Endothelial cell of umbilical vein (primary cell): ENCODE measurements around the gene LDLRAD2. TPM values are rescaled to one million over a fixed set of nuclear protein-coding genes. Genes with fewer than 3 reads are reported as not detected.

Experiments used
- BruUV-seq: library from RNA; stranded (reverse); fragments of 400-500 nt; replicated peaks from 2 replicates; lab custom pipeline; 2021; lab: Mats Ljungman, UMichigan
- CTCF ChIA-PET: fragments of 300-600, 350-600 bp; sonication (Branson Sonifier 250); formaldehyde crosslinking; loops from one replicate; lab custom pipeline; 2021; ENCODE audit warnings: antibody characterized with exemption, inconsistent platforms; lab: Charles Lee
- POLR2A ChIA-PET: fragments of 300-600, 350-600 bp; sonication (Branson Sonifier 250); formaldehyde crosslinking; loops from one replicate; lab custom pipeline; 2021; ENCODE audit warnings: antibody characterized with exemption, inconsistent platforms; lab: Charles Lee
- DNase-seq: peaks from one replicate; pipeline ENCODE4 v3.0.0-alpha.2; 2011; ENCODE audit warnings: low read depth, low spot score
- FAIRE-seq: peaks from 2 replicates; lab custom pipeline; 2011; peaks lifted over from hg19 to GRCh38; lab: Jason Lieb, UNC
- H2AFZ ChIP-seq: 2 replicates; pipeline ENCODE4 v1.6.0; 2012; ENCODE audit warnings: low read depth, low read length, control low read depth, inconsistent platforms
- H3K27ac ChIP-seq: 2 replicates; pipeline ENCODE4 v1.5.1; 2011; ENCODE audit warnings: low read depth, mild to moderate bottlenecking, control low read depth, low read length, moderate library complexity; ENCODE audit not compliant: insufficient read depth
- H3K27me3 ChIP-seq, 2 experiments: 2 replicates each; pipeline versions ENCODE4 v1.6.0 to v1.6.1; 2011; ENCODE audit warnings: low read length in 2 of 2, mixed read lengths in 1 of 2; ENCODE audit not compliant: control insufficient read depth in 2 of 2, insufficient read depth in 2 of 2
- H3K36me3 ChIP-seq, 2 experiments: 2 replicates in 1 of 2; 3 replicates in 1 of 2; pipeline ENCODE4 v1.5.1; 2011; ENCODE audit warnings: low read length in 2 of 2, mild to moderate bottlenecking in 1 of 2, moderate library complexity in 1 of 2; ENCODE audit not compliant: control insufficient read depth in 2 of 2, insufficient read depth in 2 of 2; ENCODE audit errors: extremely low read depth in 1 of 2
- H3K4me1 ChIP-seq: 3 replicates; pipeline ENCODE4 v1.5.1; 2011; ENCODE audit warnings: mild to moderate bottlenecking, low read length; ENCODE audit not compliant: control insufficient read depth, insufficient read depth; ENCODE audit errors: extremely low read depth
- H3K4me2 ChIP-seq: 2 replicates; pipeline ENCODE4 v1.6.1; 2011; ENCODE audit warnings: low read length, control low read depth, mixed read lengths; ENCODE audit not compliant: insufficient read depth
- H3K4me3 ChIP-seq, 3 experiments: fragments of 200-600 bp in 1 of 3; sonication (generic), shearing (Covaris generic) in 1 of 3; replicated peaks in 1 of 3; 2 replicates each; pipeline ENCODE4 v1.5.1; 2011 to 2016; ENCODE audit warnings: control low read depth in 3 of 3, low read length in 3 of 3, mild to moderate bottlenecking in 2 of 3, inconsistent platforms in 1 of 3, low read depth in 1 of 3, moderate library complexity in 1 of 3; ENCODE audit not compliant: insufficient read depth in 1 of 3
- H3K79me2 ChIP-seq: 2 replicates; pipeline ENCODE4 v1.6.0; 2012; ENCODE audit warnings: low read length, inconsistent platforms; ENCODE audit not compliant: control insufficient read depth, insufficient read depth
- H3K9ac ChIP-seq: replicated peaks from 2 replicates; pipeline ENCODE3; 2011; ENCODE audit warnings: low read length, control low read depth; ENCODE audit not compliant: insufficient read depth; ENCODE audit errors: extremely low read depth
- H3K9me1 ChIP-seq: replicated peaks from 3 replicates; pipeline ENCODE4 v1.6.0; 2011; ENCODE audit warnings: mild to moderate bottlenecking, low read length; ENCODE audit not compliant: control insufficient read depth, insufficient read depth; ENCODE audit errors: extremely low read depth
- H3K9me3 ChIP-seq: replicated peaks from 2 replicates; pipeline ENCODE4 v1.5.1; 2012; ENCODE audit warnings: low read length, inconsistent platforms; ENCODE audit not compliant: control insufficient read depth, insufficient read depth
- H4K20me1 ChIP-seq: replicated peaks from 2 replicates; pipeline ENCODE3; 2011; ENCODE audit warnings: mild to moderate bottlenecking, low read length; ENCODE audit not compliant: control insufficient read depth, insufficient read depth; ENCODE audit errors: extremely low read depth
- EZH2 ChIP-seq: IDR thresholded peaks from 2 replicates; pipeline ENCODE4 v1.6.1; 2012; ENCODE audit warnings: borderline replicate concordance, low read depth, mild to moderate bottlenecking, moderate library complexity, low read length, inconsistent platforms; ENCODE audit not compliant: severe bottlenecking
- FOS ChIP-seq: IDR thresholded peaks from 2 replicates; pipeline ENCODE4 v1.6.1; 2011; ENCODE audit warnings: mild to moderate bottlenecking, low read length, moderate library complexity, borderline replicate concordance; ENCODE audit not compliant: insufficient read depth
- GATA2 ChIP-seq: IDR thresholded peaks from 2 replicates; pipeline ENCODE4 v1.7.0; 2011; ENCODE audit warnings: low read depth, mild to moderate bottlenecking, moderate library complexity, mixed read lengths, low read length; ENCODE audit not compliant: insufficient read length, insufficient read depth
- JUN ChIP-seq: IDR thresholded peaks from 2 replicates; pipeline ENCODE4 v1.6.1; 2011; ENCODE audit warnings: borderline replicate concordance, low read depth; ENCODE audit not compliant: insufficient read length, insufficient read depth
- MYC ChIP-seq: IDR thresholded peaks from one replicate; pipeline ENCODE4 v1.6.1; 2011; ENCODE audit warnings: mild to moderate bottlenecking, low read depth, low read length
- POLR2A ChIP-seq: IDR thresholded peaks from 2 replicates; pipeline ENCODE4 v1.6.1; 2012; ENCODE audit warnings: low read depth, mild to moderate bottlenecking, control low read depth, low read length
- POLR2AphosphoS5 ChIP-seq: IDR thresholded peaks from 2 replicates; pipeline ENCODE4 v1.6.1; 2012; ENCODE audit warnings: low read depth, mild to moderate bottlenecking, control low read depth, low read length, moderate library complexity; ENCODE audit not compliant: insufficient read depth
- dilution Hi-C: fragments of 300-500 bp; cut with MboI; formaldehyde crosslinking; loops from one replicate; pipeline ENCODE4 v1.15.0; 2019; ENCODE audit warnings: low sequenced_read_pairs; ENCODE audit not compliant: extremely low pct_ligation_motif_present
- intact Hi-C: fragments of 100-400 bp; cut with micrococcal nuclease; formaldehyde crosslinking; loops from one replicate; pipeline ENCODE4 v1.10.0; 2022
- polyA plus RNA-seq, 4 experiments: library from polyadenylated mRNA; depleted of rRNA in 3 of 4; stranded (reverse) in 3 of 4; unstranded in 1 of 4; fragments of >200 nt; gene quantifications; 2 replicates each; pipeline versions ENCODE4 v1.2.1 to v1.2.3, GENCODE V29; 2011 to 2012; ENCODE audit warnings: missing spikeins in 1 of 4
- total RNA-seq: library from RNA; stranded (reverse); gene quantifications from 2 replicates; pipeline ENCODE4 v1.2.3, GENCODE V29; 2021
- TF ChIP-seq, protein P1 (sequence below), 2 donors: IDR thresholded peaks; 1 replicate in 1 of 2; 2 replicates in 1 of 2; pipeline ENCODE4 v1.5.1; 2011; ENCODE audit warnings: low read length in 2 of 2, mild to moderate bottlenecking in 2 of 2, moderate library complexity in 2 of 2, control low read depth in 1 of 2, inconsistent platforms in 1 of 2, low read depth in 1 of 2; ENCODE audit not compliant: insufficient read depth in 1 of 2; ENCODE audit errors: extremely low read depth in 1 of 2
- TF ChIP-seq, protein P2 (sequence below): IDR thresholded peaks from 2 replicates; pipeline ENCODE4 v1.6.1; 2011; ENCODE audit not compliant: insufficient read depth, insufficient read length

Gene LDLRAD2
- total and polyA plus RNA-seq, 2 donors (not counting 3 experiments of a cell fraction or from before 2014, with no cell fraction given), result 0.44 TPM; not detected in 1

DNA sequence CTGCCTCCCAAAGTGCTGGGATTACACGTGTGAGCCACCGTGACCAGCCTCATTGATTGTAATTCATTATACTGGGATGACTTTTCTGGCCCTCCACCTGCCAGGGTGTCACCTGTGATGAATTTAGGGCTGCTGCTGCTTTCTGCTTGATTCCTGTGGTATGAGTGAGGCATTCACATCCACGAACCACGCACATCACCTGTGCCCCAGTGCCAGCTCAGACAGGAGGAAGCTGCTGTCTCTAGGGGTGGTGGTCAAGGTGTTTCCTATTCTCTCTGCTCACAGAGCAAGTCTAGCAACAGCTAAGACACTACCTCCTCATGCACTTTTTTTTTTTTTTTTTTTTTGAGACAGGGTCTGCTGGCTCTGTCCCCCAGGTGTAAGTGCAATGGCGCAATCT, 12.3 kb upstream of the LDLRAD2 start:
- Histone ChIP-seq H2AFZ (no peak overlapping the region), H3K27ac (no peak overlapping the region), H3K4me3 (no peak overlapping the region), H3K9ac (no peak overlapping the region), H3K36me3 (no peaks in the 10 kb centered on the region), H3K79me2 (no peaks in the 10 kb centered on the region), H3K4me1 (no peaks in the 10 kb centered on the region), H3K4me2 (no peak overlapping the region), H3K27me3 (no peaks in the 10 kb centered on the region), H3K9me1 (no peaks in the 10 kb centered on the region), H3K9me3 (no peaks in the 10 kb centered on the region), H4K20me1 (no peaks in the 10 kb centered on the region)
- intact Hi-C loops, result no loop called here
- POLR2A ChIA-PET, result no interaction called here
- dilution Hi-C loops, result no loop called here
- TF ChIP-seq POLR2AphosphoS5 (no peak), EZH2 (no peak), FOS (no peak), MYC (no peak), POLR2A (no peak), JUN (no peak), GATA2 (no peak)
- TF ChIP-seq, protein P1, sequence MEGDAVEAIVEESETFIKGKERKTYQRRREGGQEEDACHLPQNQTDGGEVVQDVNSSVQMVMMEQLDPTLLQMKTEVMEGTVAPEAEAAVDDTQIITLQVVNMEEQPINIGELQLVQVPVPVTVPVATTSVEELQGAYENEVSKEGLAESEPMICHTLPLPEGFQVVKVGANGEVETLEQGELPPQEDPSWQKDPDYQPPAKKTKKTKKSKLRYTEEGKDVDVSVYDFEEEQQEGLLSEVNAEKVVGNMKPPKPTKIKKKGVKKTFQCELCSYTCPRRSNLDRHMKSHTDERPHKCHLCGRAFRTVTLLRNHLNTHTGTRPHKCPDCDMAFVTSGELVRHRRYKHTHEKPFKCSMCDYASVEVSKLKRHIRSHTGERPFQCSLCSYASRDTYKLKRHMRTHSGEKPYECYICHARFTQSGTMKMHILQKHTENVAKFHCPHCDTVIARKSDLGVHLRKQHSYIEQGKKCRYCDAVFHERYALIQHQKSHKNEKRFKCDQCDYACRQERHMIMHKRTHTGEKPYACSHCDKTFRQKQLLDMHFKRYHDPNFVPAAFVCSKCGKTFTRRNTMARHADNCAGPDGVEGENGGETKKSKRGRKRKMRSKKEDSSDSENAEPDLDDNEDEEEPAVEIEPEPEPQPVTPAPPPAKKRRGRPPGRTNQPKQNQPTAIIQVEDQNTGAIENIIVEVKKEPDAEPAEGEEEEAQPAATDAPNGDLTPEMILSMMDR (IDR thresholded peaks at IDR 0.05; ENCODE audit: extremely low read depth in 1 of 2, insufficient read depth in 1 of 2, low read depth in 1 of 2, low read length in 2 of 2), result no peak
- TF ChIP-seq, protein P2, sequence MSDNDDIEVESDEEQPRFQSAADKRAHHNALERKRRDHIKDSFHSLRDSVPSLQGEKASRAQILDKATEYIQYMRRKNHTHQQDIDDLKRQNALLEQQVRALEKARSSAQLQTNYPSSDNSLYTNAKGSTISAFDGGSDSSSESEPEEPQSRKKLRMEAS, result no peak
- no peak for DNase-seq
- CTCF ChIA-PET, result interaction anchor here (1.1 to 1.4 kb wide), 2 partner anchors 11 to 18 kb away, joined by 3 to 4 read pairs; no protein-coding TSS in a partner anchor
- FAIRE-seq, result no peak
- BruUV-seq, result no TSS peak
